A549 (cell line): ENCODE results near the gene ERCC6L.

Source experiments
- CBX2 ChIP-seq: fragments of 200-600 bp; sonication (generic); IDR thresholded peaks from 2 replicates; pipeline ENCODE4 v1.6.1; 2016; ENCODE audit warnings: low read depth, mild to moderate bottlenecking, borderline replicate concordance
- CHD2 ChIP-seq: fragments of 150-350 bp; IDR thresholded peaks from 2 replicates; pipeline ENCODE4 v1.6.1; 2014; ENCODE audit warnings: low read length; ENCODE audit not compliant: partially characterized antibody
- CTCF ChIP-seq: fragments of >200 bp; sonication (Bioruptor Twin); formaldehyde crosslinking; IDR thresholded peaks from 3 replicates; pipeline ENCODE4 v1.5.1; 2016
- EHF ChIP-seq: fragments of 250-450 bp; sonication (Bioruptor Pico); IDR thresholded peaks from 2 replicates; pipeline ENCODE4 v1.5.0; 2020; ENCODE audit warnings: mild to moderate bottlenecking
- EP300 ChIP-seq, 2 experiments: fragments of >200 bp; sonication (Bioruptor Twin); formaldehyde crosslinking; IDR thresholded peaks; 2 replicates in 1 of 2; 3 replicates in 1 of 2; pipeline ENCODE4 v1.6.1; 2016 to 2017
- JUNB ChIP-seq: fragments of >200 bp; sonication (Bioruptor Twin); formaldehyde crosslinking; IDR thresholded peaks from 2 replicates; pipeline ENCODE4 v1.6.1; 2016
- NR3C1 ChIP-seq: fragments of >200 bp; sonication (Bioruptor Twin); formaldehyde crosslinking; IDR thresholded peaks from 3 replicates; pipeline ENCODE4 v1.6.1; 2017
- RAD21 ChIP-seq, 2 experiments: fragments of >200 bp in 1 of 2; sonication (Bioruptor Twin) in 1 of 2; formaldehyde crosslinking in 1 of 2; IDR thresholded peaks in 1 of 2; conservative IDR thresholded peaks in 1 of 2; 2 replicates in 1 of 2; 3 replicates in 1 of 2; pipeline ENCODE4 v1.6.1; 2012 to 2018; ENCODE audit warnings: inconsistent platforms in 1 of 2
- RCOR1 ChIP-seq: fragments of 150-350 bp; IDR thresholded peaks from 2 replicates; pipeline ENCODE4 v1.6.1; 2014; ENCODE audit warnings: antibody characterized with exemption, low read length, low read depth
- USF2 ChIP-seq: fragments of 450-650 bp; IDR thresholded peaks from 2 replicates; pipeline ENCODE4 v1.6.1; 2014; ENCODE audit warnings: antibody characterized with exemption
- TF ChIP-seq, protein P1 (sequence below): fragments of 200-600 bp; sonication (generic); IDR thresholded peaks from 2 replicates; pipeline ENCODE4 v1.6.1; 2016; ENCODE audit warnings: antibody characterized with exemption, mild to moderate bottlenecking, moderate library complexity

DNA sequence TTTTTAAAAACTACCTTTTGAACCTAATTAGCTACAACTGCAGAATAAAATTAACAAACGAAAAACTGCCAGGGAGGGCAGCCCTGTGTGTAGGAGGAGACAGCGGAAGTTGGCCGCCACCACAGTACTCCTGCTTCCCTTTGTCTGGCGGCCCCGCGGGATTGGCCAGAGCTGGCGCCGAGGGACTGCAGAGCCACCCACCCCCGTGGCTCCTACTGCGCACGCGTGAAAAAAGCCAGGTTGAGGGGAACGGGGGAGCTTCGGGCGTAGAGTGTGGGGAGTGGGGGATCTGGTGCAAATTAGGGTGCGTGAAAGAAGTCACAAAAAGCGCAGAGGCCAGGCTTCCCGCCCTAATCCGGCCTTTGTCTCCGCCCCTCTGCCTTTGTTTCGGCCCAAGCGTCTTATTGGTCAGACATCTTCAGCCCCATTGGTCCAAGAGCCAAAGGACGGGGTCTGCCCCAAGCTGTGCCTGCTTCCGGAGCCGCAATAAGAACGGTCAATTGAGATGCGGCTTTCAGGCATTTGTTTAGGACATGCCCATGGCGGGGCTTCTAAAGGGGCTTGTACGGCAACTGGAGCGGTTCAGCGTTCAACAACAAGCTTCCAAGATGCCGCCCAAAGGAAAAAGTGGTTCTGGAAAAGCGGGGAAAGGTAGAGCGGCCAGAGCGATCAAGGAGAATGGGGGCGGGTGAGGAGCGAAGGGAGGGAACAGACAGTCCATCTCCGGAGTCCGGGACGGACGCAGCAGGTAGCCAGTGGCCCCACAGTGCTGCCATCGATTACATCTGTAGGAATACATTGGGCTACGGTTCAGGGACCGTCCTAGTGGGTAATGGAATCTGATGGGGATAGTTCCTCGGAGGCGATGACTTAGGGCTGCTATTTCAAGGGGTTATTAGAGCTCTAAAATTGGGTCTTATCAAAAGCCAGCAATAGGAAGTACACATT is 57.4 kb downstream of the ERCC6L start, which contains the start of gene PIN4:
- TF ChIP-seq EHF: no peak
- no peak for TF ChIP-seq CTCF
- peak in 1 of 2 experiments; percentile 2; a peak in 1 of 5 replicates for TF ChIP-seq RAD21 (conservative IDR thresholded peaks at IDR 0.05 in 1 of 2, IDR thresholded peaks at IDR 0.05 in 1 of 2)
- TF ChIP-seq USF2: no peak
- TF ChIP-seq JUNB: no peak
- TF ChIP-seq NR3C1: no peak
- TF ChIP-seq CHD2: no peak
- no peak for TF ChIP-seq RCOR1
- TF ChIP-seq, protein P1, sequence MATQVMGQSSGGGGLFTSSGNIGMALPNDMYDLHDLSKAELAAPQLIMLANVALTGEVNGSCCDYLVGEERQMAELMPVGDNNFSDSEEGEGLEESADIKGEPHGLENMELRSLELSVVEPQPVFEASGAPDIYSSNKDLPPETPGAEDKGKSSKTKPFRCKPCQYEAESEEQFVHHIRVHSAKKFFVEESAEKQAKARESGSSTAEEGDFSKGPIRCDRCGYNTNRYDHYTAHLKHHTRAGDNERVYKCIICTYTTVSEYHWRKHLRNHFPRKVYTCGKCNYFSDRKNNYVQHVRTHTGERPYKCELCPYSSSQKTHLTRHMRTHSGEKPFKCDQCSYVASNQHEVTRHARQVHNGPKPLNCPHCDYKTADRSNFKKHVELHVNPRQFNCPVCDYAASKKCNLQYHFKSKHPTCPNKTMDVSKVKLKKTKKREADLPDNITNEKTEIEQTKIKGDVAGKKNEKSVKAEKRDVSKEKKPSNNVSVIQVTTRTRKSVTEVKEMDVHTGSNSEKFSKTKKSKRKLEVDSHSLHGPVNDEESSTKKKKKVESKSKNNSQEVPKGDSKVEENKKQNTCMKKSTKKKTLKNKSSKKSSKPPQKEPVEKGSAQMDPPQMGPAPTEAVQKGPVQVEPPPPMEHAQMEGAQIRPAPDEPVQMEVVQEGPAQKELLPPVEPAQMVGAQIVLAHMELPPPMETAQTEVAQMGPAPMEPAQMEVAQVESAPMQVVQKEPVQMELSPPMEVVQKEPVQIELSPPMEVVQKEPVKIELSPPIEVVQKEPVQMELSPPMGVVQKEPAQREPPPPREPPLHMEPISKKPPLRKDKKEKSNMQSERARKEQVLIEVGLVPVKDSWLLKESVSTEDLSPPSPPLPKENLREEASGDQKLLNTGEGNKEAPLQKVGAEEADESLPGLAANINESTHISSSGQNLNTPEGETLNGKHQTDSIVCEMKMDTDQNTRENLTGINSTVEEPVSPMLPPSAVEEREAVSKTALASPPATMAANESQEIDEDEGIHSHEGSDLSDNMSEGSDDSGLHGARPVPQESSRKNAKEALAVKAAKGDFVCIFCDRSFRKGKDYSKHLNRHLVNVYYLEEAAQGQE: no peak
- no peak for TF ChIP-seq CBX2
- TF ChIP-seq EP300 (IDR thresholded peaks at IDR 0.05): no peak
